Ovary (tissue), 9 donors: Measurements from ENCODE around the gene ZMIZ1. TPM values are rescaled to one million over a fixed set of nuclear protein-coding genes. Genes with fewer than 3 reads are reported as not detected.

Experiments used
- DNase-seq, 5 donors: peaks; one replicate each; pipeline ENCODE4 v3.0.0-alpha.2; 2019 to 2020
- H3K27ac ChIP-seq, 2 donors: fragments of 200-600 bp; one replicate each; pipeline versions ENCODE4 v1.5.1 to v1.8.0; 2019 to 2022
- H3K27me3 ChIP-seq: fragments of 200-600 bp; one replicate; pipeline ENCODE4 v1.8.0; 2022
- H3K36me3 ChIP-seq: fragments of 200-600 bp; sonication (generic); one replicate; pipeline ENCODE4 v1.5.1; 2019
- H3K4me1 ChIP-seq: one replicate; pipeline ENCODE4 v1.8.1; 2013; ENCODE audit warnings: mild to moderate bottlenecking, moderate library complexity; ENCODE audit not compliant: insufficient read depth
- H3K4me3 ChIP-seq: fragments of 200-600 bp; sonication (generic); one replicate; pipeline ENCODE4 v1.5.1; 2017
- H3K9me3 ChIP-seq, 2 donors: fragments of 200-600 bp in 1 of 2; sonication (generic) in 1 of 2; one replicate each; pipeline versions ENCODE4 v1.5.1 to v1.8.1; 2013 to 2019; ENCODE audit warnings: mild to moderate bottlenecking in 1 of 2, moderate library complexity in 1 of 2
- CTCF ChIP-seq, 3 donors: fragments of 450-650 bp in 2 of 3; fragments of 200-600 bp in 1 of 3; IDR thresholded peaks; one replicate each; pipeline versions ENCODE4 v1.5.1 to v1.8.0; 2016 to 2022; ENCODE audit warnings: antibody characterized with exemption in 3 of 3, mild to moderate bottlenecking in 1 of 3
- EP300 ChIP-seq: sonication (generic); formaldehyde crosslinking; IDR thresholded peaks from one replicate; pipeline ENCODE4 v1.6.1; 2017; ENCODE audit warnings: antibody characterized with exemption
- POLR2A ChIP-seq: fragments of 450-650 bp; IDR thresholded peaks from one replicate; pipeline ENCODE4 v1.6.1; 2017; ENCODE audit warnings: antibody characterized with exemption, mild to moderate bottlenecking, moderate library complexity
- WGBS, 3 donors: extraction: QIAGEN DNeasy Blood & Tissue Kit in 1 of 3; methylation state at CpG; one replicate each; pipeline versions ENCODE4 v1.1.5 to v1.1.7; 2013 to 2017; 5-methylcytosine and 5-hydroxymethylcytosine counted together
- intact Hi-C, 4 donors: fragments of 100-400 bp; cut with DNase I; formaldehyde crosslinking; loops; one replicate each; pipeline versions ENCODE4 v1.11.0 to v1.15.1; 2022 to 2023
- polyA plus RNA-seq, 2 donors: library from polyadenylated mRNA; stranded (reverse); fragments of 200-250 nt in 1 of 2; fragments of 350-450 nt in 1 of 2; fragmentation: Illumina TruSeq in 1 of 2; extraction: RNeasy Lipid Tissue Mini Kit (QIAGEN cat#74804) in 1 of 2; gene quantifications; one replicate each; pipeline ENCODE4 v1.2.3, GENCODE V29; 2013 to 2014
- total RNA-seq, 7 donors: library from RNA; depleted of rRNA in 2 of 7; stranded (reverse); fragments of >200 nt in 2 of 7; fragmentation: NEBNext Ultra II Directional in 3 of 7; extraction: Animal tissue kit (Norgen Biotek cat#: 25700) in 3 of 7; gene quantifications; one replicate each; pipeline versions ENCODE4 v1.1.0 to v1.2.4, GENCODE V29; 2016 to 2023
- donor health status: DM: no; HTN: no; CAD: no; lungs with moderate emphysema.
- donor health status: DM: no; HTN: no; CAD: no.
- donor health status: Bipolar disorder and iron deficiency.
- donor health status: DM: yes; HTN: yes; CAD: no.
- donor health status: DM: no; HTN: no; CAD: no.
- donor health status: DM: yes; HTN: yes; CAD: no.

ZMIZ1 gene
- total and polyA plus RNA-seq, 9 donors: 30.3 to 117 (median 69.1) TPM

DNA sequence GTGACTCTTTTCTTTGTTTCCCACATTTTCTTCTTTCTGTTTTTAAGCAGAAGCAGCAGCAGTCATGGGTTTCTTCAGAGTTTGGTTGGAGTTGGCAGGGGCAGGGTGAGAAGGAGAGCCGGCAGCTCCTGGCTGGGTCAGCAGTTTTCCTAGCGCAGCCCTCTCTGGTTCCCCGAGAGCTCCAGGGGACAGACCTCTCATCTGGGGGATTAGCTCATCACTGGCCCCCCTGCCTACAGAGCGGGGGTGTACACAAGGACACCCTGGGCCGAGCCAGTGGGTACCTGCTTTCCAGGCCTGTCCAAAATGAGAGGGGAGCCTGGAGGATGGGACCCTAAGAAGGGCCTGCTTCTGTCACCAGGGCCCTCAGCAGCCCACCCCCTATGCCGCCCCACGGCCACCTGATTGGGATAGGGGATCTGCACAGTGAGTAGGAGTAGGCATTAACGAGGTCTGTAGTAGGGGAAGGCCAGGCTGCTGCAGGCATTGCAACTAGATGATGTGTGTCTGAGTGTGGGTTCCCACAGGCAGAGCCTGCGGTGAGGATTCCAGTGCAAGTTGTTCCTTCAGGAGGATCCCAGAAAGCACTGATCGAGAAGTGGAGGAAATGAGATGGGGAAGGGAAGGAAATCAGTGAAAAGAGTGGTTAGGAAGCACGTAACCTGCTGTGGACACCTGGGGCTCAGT lies 155.6 kb downstream of the ZMIZ1 start:
- no peak for DNase-seq
- no peak overlapping the region for H3K4me3 ChIP-seq
- no peaks in the 10 kb centered on the region for H3K9me3 ChIP-seq
- H3K27ac ChIP-seq: peak overlapping the region; percentile 73 to 74
- 71 to 75% (median 74%) methylated on average over 11 of the region's 11 CpGs for WGBS, 3 donors
- H3K4me1 ChIP-seq: peaks cover 44% of the 10 kb centered on the region
- intact Hi-C loops: no loop called here
- H3K36me3 ChIP-seq: no peaks in the 10 kb centered on the region
- TF ChIP-seq EP300 (no peak), POLR2A (no peak), CTCF (IDR thresholded peaks at IDR 0.05) (no peak)
- H3K27me3 ChIP-seq: no peaks in the 10 kb centered on the region

DNA sequence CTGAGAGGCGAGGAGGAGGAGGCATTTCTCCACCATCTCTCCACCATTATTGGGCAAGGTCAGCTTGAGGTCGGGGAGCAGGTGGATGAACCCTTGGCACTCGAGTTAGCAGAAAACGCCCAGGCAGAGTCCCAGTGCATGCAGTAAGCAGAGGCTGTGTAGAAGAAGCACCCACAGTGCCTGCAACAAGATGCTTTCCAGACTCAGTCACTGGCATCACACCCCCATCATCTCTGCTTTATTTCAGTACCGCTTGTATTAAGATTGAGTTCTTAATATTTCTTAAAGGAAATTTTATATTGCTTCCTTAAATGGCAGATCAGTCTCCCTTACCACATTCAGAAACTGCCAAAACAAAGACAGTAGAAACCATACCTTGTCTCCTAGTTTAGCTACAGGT lies 156.2 kb downstream of the ZMIZ1 start:
- Histone ChIP-seq H3K27me3 (no peaks in the 10 kb centered on the region), H3K4me3 (no peak overlapping the region), H3K27ac (no peak overlapping the region), H3K9me3 (no peaks in the 10 kb centered on the region), H3K4me1 (peaks cover 43% of the 10 kb centered on the region), H3K36me3 (no peaks in the 10 kb centered on the region)
- TF ChIP-seq POLR2A: no peak
- TF ChIP-seq EP300: no peak
- no peak for TF ChIP-seq CTCF (IDR thresholded peaks at IDR 0.05)
- WGBS, 3 donors: 78 to 83% (median 81%) methylated on average over 5 of the region's 5 CpGs
- intact Hi-C loops: no loop called here
- DNase-seq: no peak

DNA sequence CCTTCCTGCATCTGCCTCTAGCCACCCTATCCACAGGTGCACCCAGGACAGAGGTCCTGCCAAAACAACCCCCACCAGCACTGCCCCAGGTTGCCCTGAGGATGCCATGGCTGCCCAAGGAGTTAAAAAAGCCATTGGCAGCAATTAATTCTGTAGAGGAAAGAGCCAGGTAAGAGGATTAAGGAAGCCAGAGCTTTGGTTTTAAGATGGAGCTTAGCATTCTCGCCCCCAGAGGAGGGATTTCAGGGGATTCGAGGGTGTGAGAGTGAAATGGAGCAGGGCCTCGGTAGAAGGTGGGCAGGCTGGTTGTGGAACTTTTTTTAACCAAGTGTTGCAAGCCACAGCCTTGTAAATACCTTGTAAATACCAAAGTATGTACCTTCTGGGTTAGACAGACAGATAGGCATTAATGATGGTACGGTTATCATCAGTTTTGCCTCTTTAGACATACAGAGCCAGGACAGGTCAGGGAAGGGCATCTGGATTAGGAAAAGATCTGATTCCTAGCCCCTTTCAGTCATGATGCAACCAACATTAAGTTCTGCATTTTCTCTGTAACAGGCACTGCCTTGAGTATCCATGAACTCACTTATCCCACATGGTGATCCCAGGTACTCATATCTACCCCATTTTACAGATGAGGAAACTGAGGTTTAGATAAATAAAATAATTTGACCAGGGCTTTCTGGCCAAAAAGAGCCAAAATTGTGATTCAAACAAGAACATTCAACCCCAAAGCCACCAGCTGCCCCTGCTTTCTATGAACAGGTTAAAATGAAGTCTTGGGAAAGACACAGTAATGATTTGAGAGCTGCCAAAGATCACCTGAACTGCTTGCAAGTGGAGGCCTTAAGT lies 157.9 kb downstream of the ZMIZ1 start:
- Histone ChIP-seq H3K27ac (no peak overlapping the region), H3K9me3 (no peaks in the 10 kb centered on the region), H3K4me3 (no peak overlapping the region), H3K36me3 (no peaks in the 10 kb centered on the region), H3K27me3 (no peaks in the 10 kb centered on the region), H3K4me1 (peaks cover 28% of the 10 kb centered on the region)
- 79 to 91% (median 80%) methylated on average over 4 of the region's 4 CpGs for WGBS, 3 donors
- intact Hi-C loops: no loop called here
- DNase-seq: no peak
- TF ChIP-seq POLR2A: no peak
- no peak for TF ChIP-seq EP300
- no peak for TF ChIP-seq CTCF (IDR thresholded peaks at IDR 0.05)

GRCh38 chr10:79229071-79229541 lies 160.3 kb downstream of the ZMIZ1 start:
- H3K4me3 ChIP-seq: no peak overlapping the region
- peaks cover 5% of the 10 kb centered on the region for H3K4me1 ChIP-seq
- intact Hi-C loops: no loop called here
- 65 to 76% (median 73%) methylated on average over 5 of the region's 5 CpGs for WGBS, 3 donors
- H3K9me3 ChIP-seq: no peaks in the 10 kb centered on the region
- TF ChIP-seq CTCF (IDR thresholded peaks at IDR 0.05): no peak
- no peak for TF ChIP-seq POLR2A
- TF ChIP-seq EP300: no peak
- DNase-seq: no peak
- H3K27me3 ChIP-seq: no peaks in the 10 kb centered on the region
- no peak overlapping the region for H3K27ac ChIP-seq
- H3K36me3 ChIP-seq: no peaks in the 10 kb centered on the region
